Activated CD8-positive, alpha-beta memory T cell treated with anti-CD3 and anti-CD28 coated beads for 48 hours (primary cell): ENCODE measurements around the gene HEATR3.

ENCODE experiments used
- DNase-seq, 3 experiments: peaks; one replicate each; pipeline ENCODE4 v3.0.0-alpha.2; 2020; ENCODE audit warnings: low read depth in 2 of 3, low spot score in 2 of 3

HEATR3 gene, protein sequence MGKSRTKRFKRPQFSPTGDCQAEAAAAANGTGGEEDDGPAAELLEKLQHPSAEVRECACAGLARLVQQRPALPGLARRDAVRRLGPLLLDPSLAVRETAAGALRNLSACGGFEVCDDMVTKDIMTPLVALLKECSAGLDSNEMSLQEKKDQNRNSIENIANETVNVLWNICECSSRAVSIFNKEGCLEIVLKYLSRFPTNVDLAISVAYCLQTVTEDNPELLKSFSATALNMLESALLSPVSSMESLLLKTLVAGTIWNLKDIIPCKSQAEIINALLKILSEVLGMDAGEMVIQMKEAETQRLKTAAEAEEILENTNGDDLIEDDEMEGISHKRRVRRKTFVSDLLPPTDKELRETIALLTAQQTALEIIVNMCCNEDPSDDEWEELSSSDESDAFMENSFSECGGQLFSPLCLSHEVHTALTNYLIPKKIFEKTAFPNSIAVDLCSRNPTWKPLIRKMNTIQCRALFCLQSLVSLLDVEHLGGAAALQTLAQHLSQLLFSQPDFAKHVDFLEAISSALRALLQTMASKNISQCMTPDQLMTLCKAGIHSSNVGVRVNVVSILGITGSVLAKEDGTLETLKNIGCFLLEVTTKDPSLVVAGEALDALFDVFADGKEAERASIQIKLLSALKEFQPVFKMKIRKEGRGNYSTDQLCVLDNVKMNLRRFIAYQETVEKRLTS

DNA sequence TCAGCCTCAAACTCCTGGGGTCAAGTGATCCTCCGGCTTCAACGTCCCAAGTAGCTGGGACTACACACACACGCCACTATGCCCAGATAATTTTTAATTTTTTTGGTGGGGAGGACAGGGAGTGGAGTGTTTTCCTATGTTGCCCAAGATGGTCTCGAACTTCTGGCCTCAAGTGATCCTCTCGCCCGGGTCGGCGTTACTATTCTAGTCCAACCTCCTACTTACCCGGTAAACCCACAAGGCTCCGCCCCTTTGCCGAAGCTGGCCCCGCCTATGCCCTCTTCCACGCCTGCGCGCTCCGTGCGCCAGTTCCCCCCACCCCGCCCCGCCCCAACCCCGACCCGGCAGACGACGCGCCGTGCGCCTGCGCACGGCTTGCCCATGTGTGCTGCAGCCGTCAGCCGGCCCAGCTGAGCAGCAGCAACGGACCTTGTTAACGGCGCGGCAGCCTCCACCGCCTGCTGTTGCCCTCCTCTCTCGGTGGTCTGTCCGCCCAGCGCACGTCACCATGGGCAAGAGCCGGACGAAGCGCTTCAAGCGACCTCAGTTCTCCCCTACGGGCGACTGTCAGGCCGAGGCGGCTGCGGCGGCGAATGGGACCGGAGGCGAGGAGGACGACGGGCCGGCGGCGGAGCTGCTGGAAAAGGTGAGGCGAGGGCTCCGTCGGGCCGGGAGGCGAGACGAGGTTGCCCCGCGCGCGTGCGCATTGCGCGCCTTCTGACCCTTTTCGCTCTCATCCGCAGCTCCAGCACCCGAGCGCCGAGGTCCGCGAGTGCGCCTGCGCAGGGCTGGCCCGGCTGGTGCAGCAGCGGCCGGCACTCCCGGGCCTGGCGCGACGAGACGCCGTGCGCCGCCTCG is at the start of gene HEATR3:
Gene HEATR3, plus strand, starts transcription at position 347 of the 858 bp plus-strand sequence. Its CDS starts 162 bp downstream, at position 509.
- DNase-seq: peak; percentile 88 to 93 (median 89)

DNA sequence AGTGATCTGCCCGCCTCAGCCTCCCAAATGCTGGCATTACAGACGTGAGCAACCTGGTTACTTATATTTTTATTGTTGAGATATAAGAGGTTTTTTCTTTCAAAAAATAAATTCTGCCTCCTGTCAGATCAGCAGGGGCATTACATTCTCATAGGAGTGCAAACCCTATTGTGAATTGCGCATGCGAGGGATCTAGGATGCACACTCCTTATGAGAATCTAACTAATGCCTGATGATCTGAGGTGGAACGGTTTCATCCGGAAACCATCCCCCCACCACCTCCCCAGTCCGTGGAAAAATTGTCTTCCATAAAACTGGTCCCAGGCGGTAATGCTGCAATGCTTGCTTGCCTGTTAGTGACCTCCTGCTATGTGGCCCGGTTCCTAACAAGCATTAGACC is 48.2 kb upstream of the HEATR3 start:
- DNase-seq: no peak

DNA sequence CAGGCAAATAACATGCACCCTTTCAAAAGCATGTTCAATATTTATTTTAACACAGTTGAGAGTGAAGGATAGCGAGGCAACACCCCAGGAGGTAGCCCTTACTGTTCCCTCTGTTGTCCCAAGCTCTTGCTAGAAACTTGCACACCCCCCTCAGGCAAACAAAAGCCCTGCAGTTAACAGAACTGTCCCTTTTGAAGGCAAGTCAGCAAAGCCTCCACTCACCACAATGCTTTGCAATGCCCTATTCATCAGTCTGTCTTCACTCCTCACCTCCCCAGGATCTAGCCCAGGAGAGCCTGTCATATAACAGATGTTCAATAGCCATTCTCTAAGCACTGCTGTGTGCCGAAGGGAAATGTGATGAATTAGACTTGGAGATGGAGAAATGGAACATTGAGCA is 44.2 kb upstream of the HEATR3 start:
- DNase-seq: no peak

DNA sequence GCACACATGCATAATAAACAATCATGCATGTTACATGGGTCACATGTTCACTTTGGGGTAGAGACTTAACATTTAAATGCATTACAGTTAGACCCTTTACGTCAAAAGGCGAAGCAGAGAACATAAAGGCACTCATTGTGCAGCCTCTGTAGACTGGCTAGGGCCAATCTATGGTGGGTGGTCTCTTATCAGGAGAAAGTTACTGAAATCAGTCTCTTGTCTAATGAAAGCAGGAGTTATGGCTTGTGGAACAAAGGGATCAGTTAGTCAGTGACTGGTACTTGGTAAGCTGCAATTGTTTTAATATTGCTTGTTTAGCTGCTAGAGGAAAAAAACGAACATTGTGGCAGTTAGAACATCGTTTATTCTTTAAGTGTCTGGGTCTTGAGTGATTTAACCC is 42.1 kb upstream of the HEATR3 start:
- DNase-seq: no peak

DNA sequence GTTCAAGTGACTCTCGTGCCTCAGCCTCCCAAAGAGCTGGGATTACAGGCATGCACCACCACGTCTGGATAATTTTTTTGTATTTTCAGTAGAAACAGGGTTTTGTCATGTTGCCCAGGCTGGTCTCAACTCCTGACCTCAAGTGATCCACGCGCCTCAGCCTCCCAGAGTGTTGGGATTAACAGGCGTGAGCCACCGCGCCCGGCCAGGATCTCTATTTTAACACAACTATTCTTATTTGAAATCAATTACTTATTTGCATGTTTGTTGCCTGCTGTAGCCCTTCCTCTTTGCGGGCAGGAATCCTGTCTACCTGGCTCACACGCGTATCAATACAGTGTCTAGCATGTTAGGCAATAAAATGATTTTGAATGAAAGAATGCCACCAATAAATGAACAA is 41.6 kb upstream of the HEATR3 start:
- no peak for DNase-seq

DNA sequence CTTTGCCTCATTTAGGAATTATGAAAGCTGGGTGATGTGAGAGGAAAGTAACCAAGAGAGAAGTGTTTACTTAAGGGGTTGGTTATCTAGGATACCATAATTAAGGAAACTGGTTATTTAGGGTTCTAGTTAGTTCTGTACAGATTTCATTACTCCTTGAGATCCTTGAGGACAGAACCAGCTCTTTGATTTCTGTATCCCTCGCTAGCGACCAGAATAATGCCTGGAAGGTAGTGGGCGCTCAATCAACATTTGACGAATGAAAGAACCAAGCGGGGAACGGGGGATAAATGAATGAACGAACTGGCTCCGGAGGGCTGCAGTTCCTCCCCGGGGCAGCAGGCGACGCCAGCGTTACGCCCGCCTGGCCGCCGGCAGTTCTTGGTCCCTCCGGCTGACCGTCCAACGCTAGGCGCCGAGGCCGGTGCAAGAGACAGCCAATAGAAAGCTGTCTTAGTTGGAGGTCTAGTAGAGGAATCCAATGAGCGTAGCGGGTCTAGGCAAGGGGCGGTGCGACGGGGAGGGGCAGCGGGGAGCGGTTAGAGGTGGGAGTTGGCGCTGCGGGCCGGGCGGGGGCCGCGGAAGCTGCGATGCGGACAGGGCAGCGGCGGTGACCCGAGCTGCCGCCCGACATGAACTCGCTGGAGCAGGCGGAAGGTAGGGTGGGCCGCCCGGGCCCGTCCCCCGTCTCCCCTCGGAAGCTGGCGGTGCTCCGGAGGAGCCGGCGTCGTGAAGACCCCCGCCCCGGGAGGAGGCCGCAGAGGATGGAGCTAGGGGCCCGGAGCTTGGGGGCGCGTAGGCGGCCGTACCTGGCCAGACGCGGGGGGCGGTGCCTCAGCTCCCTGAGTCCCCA is 40.9 kb upstream of the HEATR3 start, which contains the start of gene CNEP1R1:
Gene CNEP1R1, plus strand, starts transcription at position 542 of the 853 bp plus-strand sequence. Its CDS starts 91 bp downstream, at position 633.
- peak; percentile 75 to 88 (median 81) for DNase-seq

DNA sequence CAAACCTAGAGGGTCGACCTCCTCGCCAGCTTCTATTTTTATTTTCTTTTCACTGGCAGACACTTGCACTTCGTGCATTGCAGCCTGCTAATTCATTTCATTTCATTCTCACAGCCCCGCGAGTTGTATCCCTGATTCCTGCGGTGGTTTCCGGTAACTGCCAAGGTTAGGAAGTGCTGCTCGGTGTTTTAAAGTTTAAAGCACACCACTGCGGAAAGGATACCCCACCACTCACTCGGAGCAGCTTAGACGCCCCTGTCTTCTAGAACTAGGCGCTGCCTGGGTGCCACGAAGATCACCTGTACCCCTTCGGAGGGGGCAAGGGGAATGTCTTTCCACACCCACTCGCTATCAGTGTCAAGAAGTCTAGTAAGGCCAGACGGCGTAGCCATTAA is 40.2 kb upstream of the HEATR3 start:
- no peak for DNase-seq

DNA sequence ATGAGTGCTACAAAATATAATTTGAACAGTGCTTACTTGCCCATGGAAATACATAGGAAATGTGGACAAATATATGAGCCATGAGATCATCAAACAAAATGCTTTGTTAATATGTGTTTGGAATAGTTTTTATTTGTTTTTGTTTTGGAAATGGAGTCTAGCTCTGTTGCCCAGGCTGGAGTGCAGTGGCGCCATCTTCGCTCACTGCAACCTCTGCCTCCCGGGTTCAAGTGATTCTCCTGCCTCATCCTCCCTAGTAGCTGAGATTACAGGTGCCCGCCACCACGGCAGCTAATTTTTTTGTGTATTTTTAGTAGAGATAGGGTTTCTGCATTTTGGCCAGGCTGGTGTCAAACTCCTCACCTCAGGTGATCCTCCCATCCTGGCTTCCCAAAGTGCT is 37.9 kb upstream of the HEATR3 start:
- no peak for DNase-seq

DNA sequence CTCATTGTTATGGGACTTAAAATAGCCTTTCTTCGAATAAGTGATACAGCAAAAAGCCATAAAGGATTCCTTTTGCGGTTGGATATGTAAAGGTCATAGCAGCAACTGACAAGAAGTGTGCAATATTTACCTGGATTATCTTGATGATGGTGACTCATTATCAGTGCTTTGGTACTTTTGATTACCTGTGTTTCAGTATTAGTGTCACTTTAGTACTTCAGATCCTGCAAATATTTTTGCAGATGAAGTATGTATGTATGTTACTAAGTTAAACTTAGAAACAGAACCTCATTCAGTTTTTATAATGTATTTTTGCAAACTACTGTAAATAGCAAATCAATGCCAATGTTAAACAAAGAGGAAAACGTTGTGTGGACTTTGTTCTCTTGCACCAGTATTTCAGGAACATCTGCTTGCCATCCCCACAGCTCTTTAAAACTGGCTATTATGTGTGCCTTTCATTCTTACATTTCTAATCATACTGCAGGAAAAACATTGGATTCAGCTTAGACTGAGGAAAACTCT is 30.2 kb upstream of the HEATR3 start:
- DNase-seq: no peak

DNA sequence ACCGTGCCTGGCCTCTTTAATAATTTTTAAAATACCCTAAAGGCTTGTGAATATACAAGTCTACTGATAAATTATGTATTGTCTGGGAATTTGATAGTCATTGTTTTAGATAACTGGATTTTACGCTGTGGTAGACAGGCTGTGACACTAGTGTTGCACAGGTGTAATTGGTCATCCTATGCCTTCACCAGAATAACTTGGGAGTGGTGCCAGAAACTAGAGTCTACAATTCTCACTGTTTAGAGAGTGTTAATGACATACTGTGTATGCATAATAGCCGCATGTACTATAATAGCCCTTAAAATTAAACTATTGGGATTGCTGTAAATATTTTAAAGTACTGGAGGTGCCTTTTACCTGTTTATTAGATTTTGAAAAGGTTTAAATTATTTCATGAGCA is 29.3 kb upstream of the HEATR3 start:
- no peak for DNase-seq

DNA sequence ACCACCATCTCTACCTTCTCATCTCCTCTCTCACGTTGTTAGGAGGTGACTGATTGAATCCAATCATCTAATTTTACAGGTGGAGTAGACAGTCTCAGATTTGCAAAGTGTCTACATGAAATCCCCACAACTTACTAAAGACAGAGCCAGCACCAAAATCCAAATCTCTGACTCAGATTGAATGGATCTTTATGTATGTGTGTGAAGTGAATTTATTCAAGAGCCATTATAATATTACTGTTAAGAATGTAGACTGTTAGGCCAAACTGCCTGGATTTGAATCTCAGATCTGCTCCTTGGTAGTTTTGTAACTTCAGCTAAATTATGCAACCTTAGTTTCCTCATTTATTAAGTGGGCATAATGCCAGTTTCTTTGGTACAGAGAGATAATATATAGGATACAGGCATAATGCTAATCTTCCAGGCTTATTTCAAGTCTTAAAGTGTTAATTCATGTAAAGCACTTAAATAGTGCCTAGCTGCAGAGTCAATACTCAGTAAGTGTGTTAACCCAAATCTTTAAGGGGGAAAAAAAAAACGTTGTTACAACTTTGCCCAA is 28.0 kb upstream of the HEATR3 start:
- no peak for DNase-seq

DNA sequence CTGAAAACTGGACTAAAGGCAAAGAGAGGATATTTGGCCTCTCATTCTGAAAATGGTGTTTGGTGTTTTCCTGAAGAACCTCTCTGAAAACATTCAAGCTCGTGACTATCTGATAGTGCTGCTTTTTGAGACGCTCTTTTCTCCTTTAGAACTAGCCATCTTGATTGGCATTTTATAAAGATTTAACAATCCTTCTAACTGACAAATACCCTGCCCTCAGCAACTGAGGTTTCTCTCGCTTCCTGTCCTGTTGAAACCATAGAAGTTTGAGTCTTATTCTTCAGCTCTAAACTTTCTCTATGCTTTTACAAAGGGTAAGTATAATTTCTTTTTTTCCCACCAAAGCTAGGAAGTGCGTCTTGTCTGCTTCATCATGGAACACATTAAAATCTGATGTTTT is 27.5 kb upstream of the HEATR3 start:
- no peak for DNase-seq

DNA sequence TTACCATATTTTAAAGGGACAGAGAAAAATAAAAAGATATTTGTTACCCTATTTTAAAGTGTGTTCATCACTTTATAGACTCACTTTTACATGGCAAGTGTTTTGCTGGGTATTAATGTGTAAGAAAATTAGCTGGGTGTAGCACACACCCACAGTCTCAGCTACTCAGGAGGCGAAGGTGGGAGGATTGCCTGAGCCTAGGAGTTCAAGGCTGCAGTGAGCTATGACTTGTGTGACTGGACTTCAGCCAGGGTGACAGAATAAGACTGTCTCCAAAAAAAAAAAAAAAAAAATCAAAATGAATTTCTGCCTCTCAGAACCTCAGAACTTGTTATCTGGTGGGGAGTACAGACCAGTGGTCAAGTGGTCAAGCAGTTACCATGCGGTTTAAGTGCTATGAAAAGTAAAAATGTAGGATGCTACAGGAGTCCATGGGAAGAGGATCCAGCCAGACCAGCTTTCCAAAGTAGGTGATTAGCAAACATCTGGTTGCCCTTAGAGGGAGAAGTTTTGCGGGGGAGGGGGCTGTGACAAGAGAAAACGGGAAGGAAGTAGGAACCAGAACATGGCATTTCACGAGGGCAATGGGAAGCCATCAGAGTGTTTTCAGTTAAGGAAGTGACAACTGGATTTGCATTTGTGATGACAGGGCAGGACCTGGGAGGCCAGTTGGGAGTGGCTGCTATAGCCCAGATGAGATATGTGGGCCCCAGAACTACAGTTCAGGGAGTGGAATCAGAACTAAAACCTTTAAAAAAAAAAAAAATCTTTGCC is 26.8 kb upstream of the HEATR3 start:
- no peak for DNase-seq

DNA sequence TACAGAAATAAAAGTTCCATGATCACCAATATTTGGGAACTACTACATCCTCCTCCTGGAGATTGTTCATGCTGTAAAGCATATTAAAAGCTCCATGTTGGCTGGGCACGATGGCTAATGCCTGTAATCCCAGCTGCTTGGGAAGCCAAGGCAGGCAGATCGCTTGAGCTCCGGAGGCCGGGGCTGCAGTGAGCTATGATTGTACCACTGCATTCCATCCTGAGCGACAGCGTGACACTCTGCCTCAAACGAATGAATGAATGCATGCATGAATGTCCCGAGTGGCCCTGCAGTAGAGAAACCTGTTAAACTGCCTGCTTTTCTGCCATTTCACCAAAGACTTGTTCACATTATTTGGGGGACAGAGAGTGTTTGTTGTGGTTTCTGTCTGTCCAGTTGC is 25.8 kb upstream of the HEATR3 start:
- DNase-seq: no peak

DNA sequence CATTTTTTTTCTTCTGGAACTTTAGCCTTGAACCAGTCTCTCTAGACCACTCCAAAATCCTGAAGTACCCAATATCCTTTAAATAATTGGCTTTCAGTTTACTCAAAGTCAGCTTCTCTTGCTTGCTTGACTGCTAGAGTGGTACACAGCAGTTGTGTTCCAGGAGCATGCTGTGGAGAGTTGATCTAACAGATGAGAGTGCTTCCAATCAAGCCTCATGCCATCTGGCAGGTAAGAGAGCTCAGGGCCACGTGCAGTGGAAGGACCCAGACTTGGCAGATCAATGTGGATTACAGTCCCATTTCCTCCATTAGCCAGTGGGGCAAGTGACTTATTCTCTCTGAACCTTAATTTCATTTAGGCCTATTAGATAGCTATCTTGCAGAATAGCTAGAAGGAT is 25.1 kb upstream of the HEATR3 start:
- no peak for DNase-seq

DNA sequence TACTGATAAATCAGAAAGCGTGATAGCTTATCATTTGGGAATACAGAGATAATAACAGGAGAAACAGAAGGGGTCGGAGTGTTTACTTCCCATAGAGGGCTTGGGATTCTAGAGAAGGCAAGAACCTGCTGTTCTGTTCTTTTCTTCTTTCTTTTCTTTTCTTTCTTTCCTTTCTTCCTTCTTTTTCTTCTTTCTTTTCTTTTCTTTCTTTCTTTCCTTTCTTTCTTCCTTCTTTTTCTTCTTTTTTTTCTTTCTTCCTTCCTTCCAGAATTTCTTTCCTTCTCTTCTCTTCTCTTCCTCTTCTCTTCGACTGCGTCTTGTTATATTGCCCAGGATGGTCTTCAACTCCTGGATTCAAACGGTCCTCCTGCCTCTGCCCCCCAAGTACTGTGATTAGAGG is 22.4 kb upstream of the HEATR3 start:
- no peak for DNase-seq

DNA sequence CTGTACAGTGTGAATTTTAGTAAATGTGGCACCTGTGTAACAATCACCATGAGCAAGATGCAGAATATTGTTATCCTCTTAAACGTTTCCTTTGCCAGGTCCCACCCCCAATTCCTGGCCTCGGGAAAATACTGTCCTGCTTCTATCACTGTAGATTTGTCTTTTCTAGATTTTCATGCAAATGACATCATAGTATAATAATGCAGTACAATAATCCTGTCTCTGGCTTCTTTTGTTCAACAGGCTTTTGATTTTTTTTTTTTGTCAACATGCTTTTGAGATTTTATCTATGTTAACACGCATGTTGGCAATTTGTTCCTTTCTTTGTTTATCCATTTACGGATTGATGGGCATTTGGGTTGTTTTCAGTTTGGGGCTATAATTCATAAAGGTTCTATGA is 20.4 kb upstream of the HEATR3 start:
- no peak for DNase-seq

DNA sequence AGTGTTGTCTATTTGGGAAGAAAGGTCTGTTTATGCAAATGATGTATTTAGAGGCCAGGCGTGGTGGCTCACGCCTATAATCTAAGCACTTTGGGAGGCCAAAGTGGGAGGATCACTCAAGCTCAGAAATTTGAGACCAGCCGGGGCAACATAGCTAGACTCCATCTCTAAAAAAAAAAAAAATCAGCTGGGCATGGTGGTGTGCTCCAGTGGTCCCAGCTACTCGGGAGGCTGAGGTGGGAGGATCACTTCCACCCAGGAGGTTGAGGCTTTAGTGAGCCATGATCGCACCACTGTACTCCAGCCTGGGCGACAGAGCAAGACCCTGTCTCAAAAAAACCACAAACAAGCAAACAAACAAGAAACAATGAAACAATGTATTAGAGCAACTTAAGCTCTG is 18.9 kb upstream of the HEATR3 start:
- no peak for DNase-seq

DNA sequence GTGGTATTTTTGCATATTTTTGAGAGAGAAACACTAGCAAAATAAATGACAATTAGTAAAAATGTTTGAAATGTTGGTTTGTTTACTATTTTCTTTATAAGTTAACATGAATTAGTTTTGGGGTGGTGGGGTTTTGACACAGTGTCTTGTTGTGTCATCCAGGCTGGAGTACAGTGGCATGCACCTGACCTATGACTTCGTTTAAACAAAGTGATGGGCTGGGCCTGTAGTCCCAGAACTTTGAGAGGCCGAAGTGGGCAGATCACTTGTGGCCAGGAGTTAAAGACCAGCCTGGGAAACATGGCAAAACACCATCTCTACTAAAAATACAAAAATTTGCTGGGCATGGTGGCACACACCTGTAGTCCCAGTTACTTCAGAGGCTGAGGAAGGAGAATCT is 17.9 kb upstream of the HEATR3 start:
- DNase-seq: no peak
